Astrocyte of the hippocampus (primary cell): ENCODE measurements around the gene RAB33B.

Source experiments
- DNase-seq: peaks from one replicate; pipeline ENCODE4 v3.0.0; 2011; ENCODE audit warnings: low read depth, low spot score

The RAB33B gene

GRCh38 chr4:139506774-139507173, 52.9 kb downstream of the RAB33B start:
- no peak for DNase-seq

DNA sequence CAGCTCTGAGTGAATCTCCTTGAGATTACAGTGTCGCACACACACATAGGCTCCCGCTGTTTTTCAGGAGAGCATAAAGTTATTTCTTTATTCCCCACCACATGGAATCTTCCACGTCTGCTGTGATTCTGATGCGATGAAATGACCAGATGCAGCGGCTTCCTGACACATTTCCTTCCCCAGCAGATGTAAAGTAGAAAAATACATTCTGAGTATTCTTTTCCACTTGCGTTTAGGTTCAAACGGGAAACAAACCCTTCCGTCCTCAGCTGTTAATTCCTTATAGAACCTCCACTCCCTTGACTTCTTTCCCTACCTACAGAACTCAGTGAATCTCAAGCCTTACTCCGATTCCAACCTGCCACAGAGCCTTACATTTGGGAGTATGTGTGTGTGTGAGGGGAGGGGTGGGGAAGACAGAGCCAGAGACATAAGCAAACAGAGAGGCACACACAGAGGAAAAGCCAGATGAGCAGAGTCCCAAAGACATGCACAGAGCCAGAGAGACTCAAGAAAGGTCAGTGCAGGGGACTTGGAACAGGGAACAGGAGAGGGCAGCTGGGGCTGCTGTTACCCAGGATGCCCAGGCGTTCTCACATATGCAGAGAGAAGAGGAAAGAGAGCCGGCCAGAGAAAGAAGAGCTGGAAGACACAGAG, 54.8 kb downstream of the RAB33B start:
- DNase-seq: no peak

- no peak for DNase-seq
These were observed 55.9 kb downstream of the RAB33B start for GRCh38 chr4:139509727-139510410.

- peak; percentile 69 for DNase-seq
These were observed 57.4 kb downstream of the RAB33B start for GRCh38 chr4:139511320-139511719.

GRCh38 chr4:139514382-139515059, 60.6 kb downstream of the RAB33B start:
- DNase-seq: no peak

- peak; percentile 68 for DNase-seq
These were observed 61.6 kb downstream of the RAB33B start for GRCh38 chr4:139515531-139515958.

GRCh38 chr4:139521754-139522401, 68.0 kb downstream of the RAB33B start:
- no peak for DNase-seq

GRCh38 chr4:139522457-139522856, 68.5 kb downstream of the RAB33B start:
- no peak for DNase-seq

GRCh38 chr4:139523076-139523475, 69.2 kb downstream of the RAB33B start:
- DNase-seq: peak; percentile 45

DNA sequence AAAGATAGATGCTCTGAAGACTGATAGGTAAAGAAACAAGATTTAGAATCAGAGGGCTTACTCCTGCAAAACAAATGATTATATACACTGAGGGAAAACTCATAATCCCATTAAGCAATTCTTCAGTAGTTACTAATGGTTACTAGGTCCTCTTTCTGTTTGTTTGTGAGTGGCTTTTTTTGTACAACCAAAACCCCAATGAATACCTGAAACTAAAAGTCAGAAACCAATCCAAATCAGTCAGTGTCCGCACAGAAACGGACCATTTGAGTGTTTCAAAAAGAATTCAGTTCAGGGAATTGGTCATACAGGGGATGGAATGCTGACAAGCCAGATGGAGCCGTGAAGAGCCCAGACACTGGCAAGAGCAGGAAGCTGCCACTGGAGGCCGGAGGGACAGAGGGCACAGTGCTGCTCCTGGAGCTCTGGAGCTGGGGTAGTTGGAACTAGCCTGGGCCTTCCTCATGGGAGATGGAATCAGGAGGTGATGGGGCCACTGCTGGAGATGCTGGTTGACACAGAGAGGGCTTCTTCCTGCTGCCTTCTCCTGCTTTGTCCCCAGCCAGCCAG, 70.2 kb downstream of the RAB33B start:
- peak; percentile 46 for DNase-seq

DNA sequence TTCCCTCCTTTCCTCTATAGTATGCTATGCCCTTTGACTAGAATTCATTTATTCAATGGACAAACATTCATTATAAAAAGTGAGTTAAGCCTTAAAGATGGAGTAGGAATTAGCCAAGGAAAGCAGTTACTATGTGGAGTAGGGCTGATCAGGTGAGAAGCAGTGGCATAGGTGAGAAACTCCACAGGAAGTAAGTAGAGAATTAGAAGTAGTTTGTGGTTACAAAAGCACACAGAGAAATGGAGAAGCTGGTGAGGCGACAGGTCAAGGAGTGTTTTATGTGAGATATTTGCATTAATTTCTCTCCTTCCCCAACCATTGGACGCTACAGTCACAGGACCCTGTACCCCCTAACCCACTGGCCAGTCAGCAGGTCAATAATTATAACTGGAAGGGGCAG, 71.5 kb downstream of the RAB33B start:
- DNase-seq: no peak
